NB4 (cell line): ENCODE results near the gene EHD1.

ENCODE experiments used
- DNase-seq: peaks from one replicate; pipeline ENCODE4 v3.0.0; 2010; ENCODE audit warnings: low read depth
- H3K4me3 ChIP-seq: one replicate; pipeline ENCODE4 v1.5.1; 2011; ENCODE audit warnings: mild to moderate bottlenecking, low read depth, low read length, moderate library complexity
- MAX ChIP-seq: IDR thresholded peaks from 2 replicates; pipeline ENCODE4 v1.6.1; 2011; ENCODE audit warnings: low read depth, low read length
- MYC ChIP-seq: IDR thresholded peaks from 2 replicates; pipeline ENCODE4 v1.6.1; 2011; ENCODE audit warnings: low read depth, low read length
- POLR2A ChIP-seq: IDR thresholded peaks from 2 replicates; pipeline ENCODE4 v1.6.1; 2011; ENCODE audit warnings: mild to moderate bottlenecking; ENCODE audit not compliant: insufficient read length; ENCODE audit errors: extremely low read depth
- TF ChIP-seq, protein P1 (sequence below): IDR thresholded peaks from one replicate; pipeline ENCODE4 v1.5.1; 2012; ENCODE audit warnings: low read depth, low read length

EHD1 gene

DNA sequence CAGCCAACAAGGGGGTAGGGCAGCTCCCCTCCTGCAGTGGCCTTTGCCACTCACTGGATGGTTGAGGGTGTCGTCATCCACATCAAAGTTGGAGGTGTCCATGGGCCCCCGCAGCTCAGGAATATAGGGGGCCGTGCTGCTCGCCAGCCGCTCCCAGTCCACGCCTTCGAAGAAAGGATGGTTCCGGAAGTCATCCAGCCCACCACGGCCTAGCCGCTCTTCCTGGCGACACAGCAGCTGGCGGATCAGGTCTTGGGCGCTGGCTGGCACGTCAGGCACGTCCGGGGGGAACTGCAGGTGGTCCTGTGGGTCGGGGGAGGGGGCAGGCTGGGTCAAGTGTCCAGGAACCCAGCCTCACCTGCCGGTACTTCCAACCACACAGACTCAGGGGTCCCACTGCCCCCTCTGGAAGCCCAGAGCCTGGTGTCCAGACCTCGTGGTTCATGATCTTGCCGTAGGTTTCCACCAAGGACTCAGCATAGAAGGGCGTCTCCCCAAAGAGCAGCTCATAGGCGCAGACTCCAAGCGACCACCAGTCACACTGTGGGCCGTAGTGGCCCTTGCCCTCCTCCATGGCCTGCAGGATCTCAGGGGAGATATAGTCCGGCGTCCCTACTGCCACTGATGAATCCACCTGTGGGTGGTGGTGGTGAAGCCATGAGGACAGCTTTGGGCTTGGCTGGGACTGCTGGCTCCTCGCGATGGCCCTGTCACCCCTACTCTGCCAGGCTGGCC, 39.7 kb downstream of the EHD1 start:
- TF ChIP-seq POLR2A (no peak), MAX (no peak), MYC (no peak)
- TF ChIP-seq, protein P1, sequence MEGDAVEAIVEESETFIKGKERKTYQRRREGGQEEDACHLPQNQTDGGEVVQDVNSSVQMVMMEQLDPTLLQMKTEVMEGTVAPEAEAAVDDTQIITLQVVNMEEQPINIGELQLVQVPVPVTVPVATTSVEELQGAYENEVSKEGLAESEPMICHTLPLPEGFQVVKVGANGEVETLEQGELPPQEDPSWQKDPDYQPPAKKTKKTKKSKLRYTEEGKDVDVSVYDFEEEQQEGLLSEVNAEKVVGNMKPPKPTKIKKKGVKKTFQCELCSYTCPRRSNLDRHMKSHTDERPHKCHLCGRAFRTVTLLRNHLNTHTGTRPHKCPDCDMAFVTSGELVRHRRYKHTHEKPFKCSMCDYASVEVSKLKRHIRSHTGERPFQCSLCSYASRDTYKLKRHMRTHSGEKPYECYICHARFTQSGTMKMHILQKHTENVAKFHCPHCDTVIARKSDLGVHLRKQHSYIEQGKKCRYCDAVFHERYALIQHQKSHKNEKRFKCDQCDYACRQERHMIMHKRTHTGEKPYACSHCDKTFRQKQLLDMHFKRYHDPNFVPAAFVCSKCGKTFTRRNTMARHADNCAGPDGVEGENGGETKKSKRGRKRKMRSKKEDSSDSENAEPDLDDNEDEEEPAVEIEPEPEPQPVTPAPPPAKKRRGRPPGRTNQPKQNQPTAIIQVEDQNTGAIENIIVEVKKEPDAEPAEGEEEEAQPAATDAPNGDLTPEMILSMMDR: no peak
- no peak for DNase-seq

DNA sequence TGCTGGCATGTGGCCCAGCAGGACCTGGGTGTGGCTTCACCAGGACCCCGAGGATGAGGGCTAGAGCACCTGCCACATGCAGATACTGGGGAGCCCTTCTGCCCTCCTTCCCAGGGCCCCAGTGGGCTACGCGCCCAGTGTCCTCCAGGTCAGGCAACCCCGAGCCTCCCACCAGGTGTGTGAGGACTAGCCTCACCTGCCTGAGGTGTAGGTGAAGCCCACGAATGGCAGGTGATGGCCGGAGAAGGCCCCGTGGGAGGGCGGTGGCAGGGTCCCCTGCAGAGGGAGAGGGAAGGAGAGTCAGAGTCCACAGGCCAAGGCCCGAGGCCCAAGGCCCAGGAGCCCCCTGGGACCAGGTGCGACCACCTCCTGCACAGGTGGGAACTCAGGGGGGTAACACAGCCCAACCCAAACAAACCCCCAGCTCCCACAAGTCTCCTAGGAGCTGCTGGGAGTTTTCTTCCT, 40.5 kb downstream of the EHD1 start:
- no peak overlapping the region for H3K4me3 ChIP-seq
- DNase-seq: no peak
- TF ChIP-seq, protein P1: no peak
- TF ChIP-seq MYC (no peak), POLR2A (no peak), MAX (no peak)

More for the DNA sequence above, 39.7 kb downstream of the EHD1 start:
- no peak overlapping the region for H3K4me3 ChIP-seq

GRCh38 chr11:64836448-64837072, 41.9 kb downstream of the EHD1 start:
- no peak overlapping the region for H3K4me3 ChIP-seq
- TF ChIP-seq MAX (no peak), MYC (no peak), POLR2A (no peak)
- TF ChIP-seq, protein P1: no peak
- no peak for DNase-seq

DNA sequence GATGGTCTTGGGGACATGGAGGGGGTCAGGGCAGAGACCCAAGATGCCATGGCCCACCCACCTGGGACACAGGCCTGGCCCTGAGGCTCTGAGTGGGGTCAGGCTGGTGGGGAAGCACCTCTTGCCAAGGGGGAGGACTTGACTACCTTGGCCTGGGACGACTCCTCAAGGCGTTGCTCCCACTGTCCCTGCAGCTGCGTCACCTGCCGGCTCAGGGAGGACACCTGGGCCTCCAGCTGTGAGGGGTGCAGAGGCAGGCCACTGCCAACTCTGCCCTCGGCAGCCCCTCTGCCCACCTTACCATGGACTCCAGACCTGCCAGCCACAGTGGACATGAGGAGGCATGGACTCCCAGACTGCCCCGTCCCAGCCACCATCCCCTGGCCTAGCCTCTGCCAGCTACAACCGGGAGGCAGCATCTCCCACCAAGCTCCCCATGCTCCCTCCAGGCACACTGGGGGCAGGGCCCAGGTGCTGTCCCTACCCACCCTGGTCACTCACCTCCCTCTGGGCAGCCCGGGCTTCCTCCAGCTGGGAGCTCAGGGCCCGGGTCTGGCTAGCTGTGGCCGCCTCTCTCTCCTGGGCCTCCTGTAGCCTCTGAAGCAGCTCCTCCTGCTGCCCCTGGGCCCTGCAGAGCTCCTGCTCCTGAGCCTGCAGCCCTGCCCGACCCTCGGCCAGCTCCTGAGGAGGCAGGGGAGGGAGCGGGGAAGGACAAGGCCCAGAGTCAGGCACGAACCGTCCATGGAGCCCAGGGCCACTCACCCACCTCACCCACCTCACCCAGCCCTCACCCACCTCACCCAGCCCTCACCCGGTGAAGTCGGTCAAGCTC, 42.6 kb downstream of the EHD1 start:
- no peak overlapping the region for H3K4me3 ChIP-seq
- no peak for DNase-seq
- TF ChIP-seq MYC (no peak), POLR2A (no peak), MAX (no peak)
- TF ChIP-seq, protein P1: no peak

GRCh38 chr11:64834723-64835615, 43.5 kb downstream of the EHD1 start:
- TF ChIP-seq MYC (no peak), MAX (no peak), POLR2A (no peak)
- TF ChIP-seq, protein P1: no peak
- DNase-seq: no peak
- no peak overlapping the region for H3K4me3 ChIP-seq
